Measurements from ENCODE around the gene ST3GAL5. TPM values are rescaled to one million over a fixed set of nuclear protein-coding genes. Genes with fewer than 3 reads are reported as not detected.

Gene ST3GAL5
- polyA plus RNA-seq, 1 experiment: 16.0 TPM

DNA sequence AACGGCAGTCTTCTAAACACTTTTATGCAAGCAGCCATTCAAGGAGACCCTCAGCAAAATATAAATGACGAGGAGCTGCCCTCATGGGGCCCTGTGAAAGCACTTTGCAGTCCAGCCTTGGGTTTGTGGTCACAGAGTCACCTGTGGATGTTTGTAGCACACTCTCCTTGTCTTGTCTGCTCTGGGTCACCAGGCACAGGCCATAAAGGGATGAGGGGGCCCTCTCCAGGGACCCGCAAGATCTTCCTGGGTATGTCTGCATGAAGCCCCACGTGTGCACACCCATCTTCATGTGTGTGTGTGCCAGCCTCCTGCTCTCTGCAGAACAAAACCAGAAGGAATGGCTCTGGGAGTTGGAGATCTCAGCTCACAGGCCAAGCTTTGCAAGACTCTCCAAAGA, 98.8 kb downstream of the ST3GAL5 start:
- Histone ChIP-seq H3K27me3 (ENCODE audit: control insufficient read depth, insufficient read depth, low read length) (no peaks in the 10 kb centered on the region), H3K36me3 (ENCODE audit: control insufficient read depth, insufficient read depth, low read length) (peaks cover 2% of the 10 kb centered on the region), H3K4me3 (ENCODE audit: low read depth, low read length) (no peak overlapping the region)
- no peak for DNase-seq (ENCODE audit: low read depth)
- ChIA-PET POLR2A (no interaction called here), CTCF (interaction anchor here (1.4 kb wide), 1 partner anchor 13 kb away, joined by 4 read pairs; no protein-coding TSS in a partner anchor)
- no peak for TF ChIP-seq CTCF (IDR thresholded peaks at IDR 0.05; ENCODE audit: insufficient read depth, low read depth, low read length)

DNA sequence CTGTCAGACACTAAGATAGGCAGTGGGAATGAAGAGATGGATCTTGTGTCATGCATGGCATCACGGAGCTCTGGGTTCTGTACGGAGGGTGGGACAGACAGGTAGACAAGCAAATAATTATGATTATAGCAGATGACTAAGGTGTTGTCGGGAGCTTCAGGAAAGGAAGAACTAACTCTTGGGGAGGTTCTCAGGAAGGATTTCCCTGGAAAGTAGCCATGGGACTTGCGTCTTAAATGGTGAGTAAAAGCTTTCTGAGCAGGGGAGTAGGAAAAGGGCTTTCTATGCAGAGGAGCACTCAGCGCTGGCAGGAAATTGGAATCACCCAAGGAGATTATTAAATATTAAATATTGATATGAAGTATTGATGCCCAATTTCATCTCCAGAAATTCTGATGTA, 99.5 kb downstream of the ST3GAL5 start:
- DNase-seq (ENCODE audit: low read depth): no peak
- Histone ChIP-seq H3K36me3 (ENCODE audit: control insufficient read depth, insufficient read depth, low read length) (peaks cover 2% of the 10 kb centered on the region), H3K27me3 (ENCODE audit: control insufficient read depth, insufficient read depth, low read length) (no peaks in the 10 kb centered on the region), H3K4me3 (ENCODE audit: low read depth, low read length) (no peak overlapping the region)
- ChIA-PET POLR2A (no interaction called here), CTCF (interaction anchor here (0.9 to 1.4 kb wide), 3 partner anchors 12 to 38 kb away, joined by 3 to 4 read pairs (median 3); no protein-coding TSS in a partner anchor)
- TF ChIP-seq CTCF (IDR thresholded peaks at IDR 0.05; ENCODE audit: insufficient read depth, low read depth, low read length): no peak

DNA sequence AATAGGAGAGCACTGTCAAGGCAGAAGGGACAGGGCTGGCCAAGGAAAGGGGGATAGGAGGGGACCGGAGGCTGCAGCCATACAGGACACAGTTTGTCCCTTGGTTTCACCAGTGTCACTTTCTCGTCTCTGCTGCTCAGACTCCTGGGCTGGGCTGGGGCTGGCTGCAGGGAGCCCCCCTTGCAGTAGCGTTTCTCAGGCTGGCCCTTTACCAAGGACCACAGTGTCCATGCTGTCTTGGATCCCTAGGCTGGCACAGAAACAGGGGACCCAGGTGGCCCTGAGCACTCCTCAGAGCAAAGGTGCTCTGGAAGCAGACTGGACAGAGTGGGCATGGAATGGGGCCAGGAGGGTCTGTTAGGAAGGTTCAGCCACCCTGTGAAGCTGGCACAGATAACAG, 100.2 kb downstream of the ST3GAL5 start:
- POLR2A ChIA-PET: no interaction called here
- CTCF ChIA-PET: interaction anchor here (0.9 to 1.1 kb wide), 2 partner anchors 13 to 37 kb away, joined by 3 read pairs; no protein-coding TSS in a partner anchor
- Histone ChIP-seq H3K36me3 (ENCODE audit: control insufficient read depth, insufficient read depth, low read length) (peaks cover 2% of the 10 kb centered on the region), H3K27me3 (ENCODE audit: control insufficient read depth, insufficient read depth, low read length) (no peaks in the 10 kb centered on the region), H3K4me3 (ENCODE audit: low read depth, low read length) (no peak overlapping the region)
- TF ChIP-seq CTCF (IDR thresholded peaks at IDR 0.05; ENCODE audit: insufficient read depth, low read depth, low read length): no peak
- no peak for DNase-seq (ENCODE audit: low read depth)

- Histone ChIP-seq H3K36me3 (ENCODE audit: control insufficient read depth, insufficient read depth, low read length) (peaks cover 2% of the 10 kb centered on the region), H3K4me3 (ENCODE audit: low read depth, low read length) (no peak overlapping the region), H3K27me3 (ENCODE audit: control insufficient read depth, insufficient read depth, low read length) (no peaks in the 10 kb centered on the region)
- ChIA-PET POLR2A (no interaction called here), CTCF (no interaction called here)
- no peak for TF ChIP-seq CTCF (IDR thresholded peaks at IDR 0.05; ENCODE audit: insufficient read depth, low read depth, low read length)
- DNase-seq (ENCODE audit: low read depth): no peak
These were observed 100.8 kb downstream of the ST3GAL5 start for GRCh38 chr2:85787981-85788340.

GRCh38 chr2:85787282-85787980, 101.4 kb downstream of the ST3GAL5 start:
- no peak for TF ChIP-seq CTCF (IDR thresholded peaks at IDR 0.05; ENCODE audit: insufficient read depth, low read depth, low read length)
- no peak for DNase-seq (ENCODE audit: low read depth)
- ChIA-PET POLR2A (no interaction called here), CTCF (interaction anchor here (1.0 kb wide), 1 partner anchor 59 kb away, joined by 3 read pairs; no protein-coding TSS in a partner anchor)
- peaks cover 2% of the 10 kb centered on the region for H3K36me3 ChIP-seq (ENCODE audit: control insufficient read depth, insufficient read depth, low read length)
- no peak overlapping the region for H3K4me3 ChIP-seq (ENCODE audit: low read depth, low read length)
- H3K27me3 ChIP-seq (ENCODE audit: control insufficient read depth, insufficient read depth, low read length): no peaks in the 10 kb centered on the region

Small RNA genes lying within 50 kb of the gene (small RNA-seq; reads per million reads assigned to genes)
- not detected for gene RN7SKP83 (ENCODE audit: insufficient read length, low read depth, low replicate concordance)

Other genes starting within 250 kb of the ST3GAL5 start
- not detected in 2 replicates for gene SFTPB, start 220.8 kb downstream of the ST3GAL5 start, polyA plus RNA-seq (2011; rRNA removed)
- gene GNLY, start 194.6 kb downstream of the ST3GAL5 start, polyA plus RNA-seq (2011; rRNA removed): not detected in 2 replicates
- gene ATOH8, start 135.0 kb downstream of the ST3GAL5 start, polyA plus RNA-seq (2011; rRNA removed): 12.5 and 19.5 TPM in 2 replicates
- 8.0 and 9.0 TPM in 2 replicates for gene POLR1A, start 216.9 kb upstream of the ST3GAL5 start, polyA plus RNA-seq (2011; rRNA removed)
- gene PTCD3, start 217.2 kb upstream of the ST3GAL5 start, polyA plus RNA-seq (2011; rRNA removed): 31.6 and 74.4 TPM in 2 replicates

All from BJ (cell line).